ENCODE data around the gene NFIC.
"Not testable (repeated sequence)": the region's sequence is repeated elsewhere in the genome, so short reads cannot be mapped to it uniquely, and the experiment has no call there.

NFIC gene

GRCh38 chr19:3423183-3423829 lies 56.9 kb downstream of the NFIC start:
- no peak for DNase-seq (ENCODE audit: low read depth, low spot score)
- ChIA-PET POLR2A (no interaction called here), CTCF (no interaction called here)
- no peak overlapping the region for H3K4me3 ChIP-seq (ENCODE audit: low read depth, low read length)
- no peak for TF ChIP-seq CTCF (IDR thresholded peaks at IDR 0.05; ENCODE audit: insufficient read depth, low read length, missing control alignments)

- no peak overlapping the region for H3K4me3 ChIP-seq (ENCODE audit: low read depth, low read length)
- TF ChIP-seq CTCF (IDR thresholded peaks at IDR 0.05; ENCODE audit: insufficient read depth, low read length, missing control alignments) = no peak
- DNase-seq (ENCODE audit: low read depth, low spot score) = no peak
- ChIA-PET CTCF (interaction anchor here (1.0 to 1.2 kb wide), 2 partner anchors 13 to 46 kb away, joined by 3 to 5 read pairs; no protein-coding TSS in a partner anchor), POLR2A (no interaction called here)
Observed at GRCh38 chr19:3426433-3426832, 60.0 kb downstream of the NFIC start.

GRCh38 chr19:3430366-3430680 lies 63.9 kb downstream of the NFIC start:
- POLR2A ChIA-PET; DNase-seq (ENCODE audit: low read depth, low spot score); H3K4me3 ChIP-seq (ENCODE audit: low read depth, low read length): not testable (repeated sequence)
- CTCF ChIA-PET = interaction anchor here (0.8 to 4.1 kb wide), 26 partner anchors 8 to 125 kb away, joined by 3 to 81 read pairs (median 8); partner anchors contain the start of gene FZR1

- TF ChIP-seq CTCF (IDR thresholded peaks at IDR 0.05; ENCODE audit: insufficient read depth, low read length, missing control alignments) = no peak
- no peak for DNase-seq (ENCODE audit: low read depth, low spot score)
- H3K4me3 ChIP-seq (ENCODE audit: low read depth, low read length) = no peak overlapping the region
- ChIA-PET CTCF (interaction anchor here (0.8 to 4.1 kb wide), 6 partner anchors 10 to 105 kb away, joined by 3 to 81 read pairs (median 4); no protein-coding TSS in a partner anchor), POLR2A (no interaction called here)
Observed at GRCh38 chr19:3431760-3432397, 65.5 kb downstream of the NFIC start.

- ChIA-PET CTCF (interaction anchor here (0.9 to 1.3 kb wide), 4 partner anchors 13 to 107 kb away, joined by 3 to 5 read pairs (median 3); no protein-coding TSS in a partner anchor), POLR2A (no interaction called here)
- no peak for TF ChIP-seq CTCF (IDR thresholded peaks at IDR 0.05; ENCODE audit: insufficient read depth, low read length, missing control alignments)
- DNase-seq (ENCODE audit: low read depth, low spot score) = no peak
- no peak overlapping the region for H3K4me3 ChIP-seq (ENCODE audit: low read depth, low read length)
Observed at GRCh38 chr19:3433313-3433712, 66.9 kb downstream of the NFIC start.

- no peak for DNase-seq (ENCODE audit: low read depth, low spot score)
- no peak overlapping the region for H3K4me3 ChIP-seq (ENCODE audit: low read depth, low read length)
- CTCF ChIA-PET = interaction anchor here (0.9 to 1.3 kb wide), 3 partner anchors 13 to 87 kb away, joined by 3 read pairs; no protein-coding TSS in a partner anchor
- POLR2A ChIA-PET = no interaction called here
- no peak for TF ChIP-seq CTCF (IDR thresholded peaks at IDR 0.05; ENCODE audit: insufficient read depth, low read length, missing control alignments)
Observed at GRCh38 chr19:3433805-3434540, 67.6 kb downstream of the NFIC start.
